ENCODE data around the gene HOXD8.

The HOXD8 gene

DNA sequence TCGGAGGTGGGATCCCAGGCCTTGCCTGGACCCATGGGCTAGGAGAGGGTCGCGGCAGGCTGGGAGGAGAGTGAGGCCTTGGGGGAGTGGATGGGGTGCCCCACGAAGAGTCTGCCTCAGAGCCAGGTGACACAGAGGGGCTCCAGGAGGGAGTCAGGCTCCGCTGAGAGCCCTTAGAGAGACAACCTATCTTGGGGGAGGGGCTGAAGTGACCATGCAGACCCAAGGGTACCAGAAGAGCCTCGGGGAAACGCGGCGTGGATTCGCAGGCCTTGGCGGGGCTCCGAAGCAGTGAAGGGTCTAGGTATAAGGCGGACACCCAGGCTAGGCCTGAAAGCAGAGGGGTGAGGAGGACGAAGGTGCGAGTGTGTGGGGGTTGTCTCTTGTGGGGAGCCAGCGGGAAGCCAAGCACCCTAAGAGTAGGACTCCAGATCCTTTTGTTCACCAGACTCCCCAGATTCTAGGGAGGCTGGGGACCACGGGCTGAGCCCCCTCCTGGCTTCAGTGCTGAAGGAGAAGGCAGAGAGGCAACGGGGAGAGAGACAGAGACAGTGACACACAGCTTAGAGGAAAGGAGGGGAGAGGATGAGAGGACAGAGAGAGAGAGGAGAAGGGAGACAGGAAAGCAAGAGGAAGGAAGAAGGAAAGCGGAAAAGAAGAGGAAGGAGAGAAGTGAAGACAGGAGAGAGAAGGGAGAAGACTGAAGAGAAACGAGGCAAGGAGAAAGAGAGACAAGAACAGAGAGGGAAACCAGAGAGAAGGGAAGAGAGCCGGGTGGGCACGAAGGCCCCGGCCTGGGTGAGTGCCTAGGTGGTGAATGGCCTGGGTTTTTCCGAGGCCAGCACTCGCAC, 23.6 kb upstream of the HOXD8 start:
- ChIA-PET POLR2A (no interaction called here), CTCF (no interaction called here)
- DNase-seq (ENCODE audit: extremely low spot score): no peak
- TF ChIP-seq, protein P1, sequence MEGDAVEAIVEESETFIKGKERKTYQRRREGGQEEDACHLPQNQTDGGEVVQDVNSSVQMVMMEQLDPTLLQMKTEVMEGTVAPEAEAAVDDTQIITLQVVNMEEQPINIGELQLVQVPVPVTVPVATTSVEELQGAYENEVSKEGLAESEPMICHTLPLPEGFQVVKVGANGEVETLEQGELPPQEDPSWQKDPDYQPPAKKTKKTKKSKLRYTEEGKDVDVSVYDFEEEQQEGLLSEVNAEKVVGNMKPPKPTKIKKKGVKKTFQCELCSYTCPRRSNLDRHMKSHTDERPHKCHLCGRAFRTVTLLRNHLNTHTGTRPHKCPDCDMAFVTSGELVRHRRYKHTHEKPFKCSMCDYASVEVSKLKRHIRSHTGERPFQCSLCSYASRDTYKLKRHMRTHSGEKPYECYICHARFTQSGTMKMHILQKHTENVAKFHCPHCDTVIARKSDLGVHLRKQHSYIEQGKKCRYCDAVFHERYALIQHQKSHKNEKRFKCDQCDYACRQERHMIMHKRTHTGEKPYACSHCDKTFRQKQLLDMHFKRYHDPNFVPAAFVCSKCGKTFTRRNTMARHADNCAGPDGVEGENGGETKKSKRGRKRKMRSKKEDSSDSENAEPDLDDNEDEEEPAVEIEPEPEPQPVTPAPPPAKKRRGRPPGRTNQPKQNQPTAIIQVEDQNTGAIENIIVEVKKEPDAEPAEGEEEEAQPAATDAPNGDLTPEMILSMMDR (IDR thresholded peaks at IDR 0.05; ENCODE audit: control extremely low read depth, extremely low read depth, low read depth, missing control alignments): no peak

DNA sequence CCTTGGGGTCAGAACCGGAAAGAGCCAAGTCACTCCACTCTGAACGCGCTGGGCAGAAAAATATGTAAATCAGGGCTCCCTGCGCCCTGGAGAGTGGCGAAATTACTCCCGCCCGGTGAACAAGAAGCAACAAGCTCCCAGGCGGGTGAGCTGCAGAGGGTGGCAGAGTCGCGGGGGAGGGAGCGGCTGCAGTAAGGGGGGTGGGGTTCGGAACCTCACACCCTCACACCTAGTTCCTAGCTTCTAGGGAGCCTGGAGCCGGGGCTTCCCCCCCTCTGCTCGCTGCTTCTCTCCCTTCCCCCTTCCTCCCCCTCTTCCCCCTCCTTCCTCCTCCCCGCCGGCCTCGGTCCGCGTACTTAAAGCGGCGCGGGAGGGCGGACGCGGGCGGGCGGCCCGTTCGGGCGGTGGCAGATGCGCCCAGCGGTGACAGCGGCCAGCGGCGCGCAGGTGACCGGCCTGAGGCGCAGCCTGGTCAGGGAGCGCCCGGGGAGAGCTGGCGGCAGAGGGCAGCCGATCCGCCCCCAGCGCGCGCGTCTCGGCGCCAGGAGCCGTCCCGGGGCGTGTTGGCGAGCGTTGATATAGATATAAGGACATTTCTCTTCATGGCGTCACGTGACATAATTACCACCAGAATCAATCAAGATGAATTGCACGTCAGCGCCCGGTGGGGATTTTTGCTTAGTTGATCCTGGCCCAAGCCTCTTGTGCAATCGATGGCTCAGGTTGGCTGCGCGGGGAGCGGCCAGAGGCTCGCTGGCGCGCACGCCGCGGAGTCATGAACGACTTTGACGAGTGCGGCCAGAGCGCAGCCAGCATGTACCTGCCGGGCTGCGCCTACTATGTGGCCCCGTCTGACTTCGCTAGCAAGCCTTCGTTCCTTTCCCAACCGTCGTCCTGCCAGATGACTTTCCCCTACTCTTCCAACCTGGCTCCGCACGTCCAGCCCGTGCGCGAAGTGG, 22.6 kb upstream of the HOXD8 start, which contains the start of gene HOXD11:
Gene HOXD11, plus strand, starts transcription at position 700 of the 959 bp plus-strand sequence. Its CDS starts 76 bp downstream, at position 776.
- TF ChIP-seq, protein P1 (IDR thresholded peaks at IDR 0.05; ENCODE audit: control extremely low read depth, extremely low read depth, low read depth, missing control alignments): no peak
- ChIA-PET CTCF (no interaction called here), POLR2A (no interaction called here)

GRCh38 chr2:176107731-176108181, 21.7 kb upstream of the HOXD8 start:
- ChIA-PET CTCF (no interaction called here), POLR2A (no interaction called here)
- no peak for DNase-seq (ENCODE audit: extremely low spot score)
- TF ChIP-seq, protein P1 (IDR thresholded peaks at IDR 0.05; ENCODE audit: control extremely low read depth, extremely low read depth, low read depth, missing control alignments): no peak

More for the DNA sequence above, 22.6 kb upstream of the HOXD8 start, which contains the start of gene HOXD11:
- DNase-seq (ENCODE audit: extremely low spot score): no peak

- ChIA-PET POLR2A (no interaction called here), CTCF (interaction anchor here (1.0 to 2.4 kb wide), 8 partner anchors 12 to 529 kb away, joined by 3 to 19 read pairs (median 5); no protein-coding TSS in a partner anchor)
- TF ChIP-seq, protein P1 (IDR thresholded peaks at IDR 0.05; ENCODE audit: control extremely low read depth, extremely low read depth, low read depth, missing control alignments): no peak
- no peak for DNase-seq (ENCODE audit: extremely low spot score)
These were observed 20.2 kb upstream of the HOXD8 start for GRCh38 chr2:176109192-176109901.

DNA sequence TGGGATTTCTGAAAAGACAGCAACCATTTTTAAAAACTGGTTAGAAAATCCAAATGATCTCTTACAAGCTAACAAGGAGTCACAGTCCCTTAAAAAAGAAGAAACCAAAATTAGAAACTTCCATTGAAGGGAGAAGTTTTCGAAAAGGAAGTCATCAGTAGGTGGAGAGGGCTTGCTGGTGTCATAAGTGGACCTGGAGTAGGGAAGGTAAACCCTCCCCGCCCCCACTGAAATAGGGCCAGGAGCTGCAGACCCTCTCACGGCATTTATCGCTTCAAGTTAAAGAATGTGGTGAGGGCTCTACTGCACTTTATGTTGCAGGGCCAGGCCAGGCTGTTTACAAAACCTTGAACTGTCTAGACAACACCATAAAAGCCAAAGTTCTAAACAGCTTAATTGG, 19.6 kb upstream of the HOXD8 start:
- TF ChIP-seq, protein P1 (IDR thresholded peaks at IDR 0.05; ENCODE audit: control extremely low read depth, extremely low read depth, low read depth, missing control alignments): no peak
- CTCF ChIA-PET: interaction anchor here (1.0 to 2.4 kb wide), 13 partner anchors 8 to 542 kb away, joined by 3 to 19 read pairs (median 5); no protein-coding TSS in a partner anchor
- POLR2A ChIA-PET: no interaction called here
- no peak for DNase-seq (ENCODE audit: extremely low spot score)

Measured in GM10248 (cell line).